Ovary (tissue), 3 donors: ENCODE results near the gene TAOK1.

Experiments
- EP300 ChIP-seq: sonication (generic); formaldehyde crosslinking; IDR thresholded peaks from one replicate; pipeline ENCODE4 v1.6.1; 2017; ENCODE audit warnings: antibody characterized with exemption
- POLR2A ChIP-seq: fragments of 450-650 bp; IDR thresholded peaks from one replicate; pipeline ENCODE4 v1.6.1; 2017; ENCODE audit warnings: antibody characterized with exemption, mild to moderate bottlenecking, moderate library complexity
- TF ChIP-seq, protein P1 (sequence below), 3 donors: fragments of 450-650 bp in 2 of 3; fragments of 200-600 bp in 1 of 3; IDR thresholded peaks; one replicate each; pipeline versions ENCODE4 v1.5.1 to v1.8.0; 2016 to 2022; ENCODE audit warnings: antibody characterized with exemption in 3 of 3, mild to moderate bottlenecking in 1 of 3
- donor health status: DM: no; HTN: no; CAD: no.

DNA sequence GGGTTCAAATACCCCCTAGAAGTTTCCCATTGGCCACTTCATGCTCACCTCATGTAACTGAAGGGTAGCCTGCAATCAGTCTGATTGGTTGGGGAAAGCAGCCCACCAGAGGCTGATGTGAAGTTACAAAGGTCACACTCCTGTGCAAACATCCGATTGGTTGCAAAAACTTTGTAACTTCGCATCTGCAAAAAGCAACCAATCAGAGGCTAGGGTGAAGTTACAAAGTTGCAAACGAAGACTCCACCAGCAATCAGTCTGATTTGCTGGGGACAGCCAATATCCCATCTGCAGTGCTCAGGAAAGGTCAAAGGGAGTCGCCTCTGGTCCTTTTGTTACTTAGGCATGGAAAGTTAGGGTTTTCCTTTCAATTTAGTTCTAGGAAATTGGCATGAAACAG lies 40.1 kb downstream of the TAOK1 start:
- no peak for TF ChIP-seq POLR2A
- TF ChIP-seq, protein P1, sequence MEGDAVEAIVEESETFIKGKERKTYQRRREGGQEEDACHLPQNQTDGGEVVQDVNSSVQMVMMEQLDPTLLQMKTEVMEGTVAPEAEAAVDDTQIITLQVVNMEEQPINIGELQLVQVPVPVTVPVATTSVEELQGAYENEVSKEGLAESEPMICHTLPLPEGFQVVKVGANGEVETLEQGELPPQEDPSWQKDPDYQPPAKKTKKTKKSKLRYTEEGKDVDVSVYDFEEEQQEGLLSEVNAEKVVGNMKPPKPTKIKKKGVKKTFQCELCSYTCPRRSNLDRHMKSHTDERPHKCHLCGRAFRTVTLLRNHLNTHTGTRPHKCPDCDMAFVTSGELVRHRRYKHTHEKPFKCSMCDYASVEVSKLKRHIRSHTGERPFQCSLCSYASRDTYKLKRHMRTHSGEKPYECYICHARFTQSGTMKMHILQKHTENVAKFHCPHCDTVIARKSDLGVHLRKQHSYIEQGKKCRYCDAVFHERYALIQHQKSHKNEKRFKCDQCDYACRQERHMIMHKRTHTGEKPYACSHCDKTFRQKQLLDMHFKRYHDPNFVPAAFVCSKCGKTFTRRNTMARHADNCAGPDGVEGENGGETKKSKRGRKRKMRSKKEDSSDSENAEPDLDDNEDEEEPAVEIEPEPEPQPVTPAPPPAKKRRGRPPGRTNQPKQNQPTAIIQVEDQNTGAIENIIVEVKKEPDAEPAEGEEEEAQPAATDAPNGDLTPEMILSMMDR (IDR thresholded peaks at IDR 0.05) = no peak
- TF ChIP-seq EP300 = no peak
